HT-29 (cell line): ENCODE results near the gene PMM1. TPM values are rescaled to one million over a fixed set of nuclear protein-coding genes. Genes with fewer than 3 reads are reported as not detected.
"Not testable (repeated sequence)": the region's sequence is repeated elsewhere in the genome, so short reads cannot be mapped to it uniquely, and the experiment has no call there.

Experiments
- DNase-seq: peaks from one replicate; pipeline ENCODE4 v3.0.0-alpha.2; 2015; ENCODE audit warnings: low spot score
- total RNA-seq: library from RNA; depleted of rRNA; stranded (reverse); fragments of >200 nt; shearing (Covaris generic); gene quantifications from 2 replicates; pipeline ENCODE4 v1.2.3, GENCODE V29; 2014; rRNA removed

PMM1 gene
- 19.6 and 22.5 TPM in 2 replicates for total RNA-seq

DNA sequence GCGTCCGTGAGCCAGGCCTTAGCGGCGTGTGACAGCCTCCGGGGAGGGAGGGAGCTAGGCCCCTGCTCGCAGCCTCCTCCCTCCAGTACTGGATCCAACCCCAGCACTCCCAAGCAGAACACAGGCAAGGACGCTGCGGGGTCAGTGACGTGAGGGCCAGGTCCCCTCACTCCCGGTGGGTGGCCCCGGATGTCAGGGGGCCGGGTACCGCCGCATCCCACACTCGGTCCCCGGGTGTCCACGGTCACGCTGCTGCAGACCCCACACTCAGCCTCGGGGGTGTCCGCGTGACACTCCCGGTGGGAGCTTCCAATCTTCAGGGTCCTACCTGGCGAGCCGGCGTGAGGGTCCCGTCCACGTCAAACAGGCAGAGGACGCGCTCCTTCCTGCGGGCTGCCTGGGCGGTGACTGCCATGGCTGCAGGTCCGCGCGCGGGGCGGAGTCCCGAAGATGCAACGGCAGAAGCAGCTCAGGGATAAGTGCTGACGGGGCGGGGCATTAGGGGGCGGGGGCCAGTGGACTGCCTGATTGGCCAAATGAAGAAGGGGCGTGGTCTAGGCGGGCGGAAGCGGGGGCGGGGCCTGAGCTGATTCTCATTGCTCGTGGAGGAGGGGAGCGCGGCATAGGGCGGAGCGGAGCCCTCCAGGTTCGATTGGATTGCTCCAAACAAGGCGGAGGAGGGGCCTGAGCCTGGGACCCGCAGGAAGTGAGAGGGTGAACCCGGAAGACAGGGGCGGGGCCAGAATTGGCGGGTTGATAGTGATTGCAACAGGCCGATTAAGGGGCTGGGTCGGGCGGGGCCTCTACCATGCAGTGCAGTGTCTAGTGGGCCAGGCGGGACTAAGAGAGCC, at the start of gene PMM1:
Gene PMM1 (minus strand): TSS at position 450 of the 851 bp plus-strand sequence. CDS start 35 bp downstream, at position 415.
- DNase-seq: peak; percentile 98

DNA sequence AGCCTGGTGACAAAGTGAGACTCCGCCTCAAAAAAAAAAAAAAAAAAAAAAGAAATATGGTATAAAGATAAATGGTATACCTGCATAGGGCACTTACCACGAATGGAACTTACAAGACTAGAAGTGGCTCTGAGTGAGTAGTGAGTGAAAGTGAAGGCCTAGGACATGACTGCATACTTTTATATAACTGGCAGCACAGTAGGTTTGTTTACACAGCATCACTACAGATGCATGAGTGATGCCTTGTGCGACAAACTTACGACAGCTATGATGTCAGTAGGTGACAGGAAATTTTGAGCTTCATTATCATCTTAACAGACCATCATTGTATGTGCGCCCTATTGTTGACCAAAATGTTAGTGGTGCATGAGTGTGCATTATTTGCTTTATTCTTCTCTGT, 49.1 kb upstream of the PMM1 start:
- no peak for DNase-seq

DNA sequence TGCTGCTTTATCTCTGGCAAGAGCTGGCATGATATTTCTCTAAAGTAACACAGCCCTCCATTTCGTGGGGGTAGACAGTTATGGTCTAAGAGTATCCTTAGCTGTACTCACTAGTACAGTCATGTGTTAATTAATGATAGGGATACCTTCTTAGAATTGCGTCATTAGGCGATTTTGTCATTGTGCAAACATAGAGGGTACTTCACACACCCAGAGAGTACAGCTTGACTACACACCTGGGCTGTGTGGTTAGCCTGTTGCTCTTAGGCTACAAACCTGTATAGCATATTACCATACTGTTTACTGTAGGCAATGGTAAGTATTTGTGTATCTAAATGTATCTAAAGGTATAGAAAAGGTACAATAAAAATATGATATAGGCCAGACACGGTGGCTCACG, 48.5 kb upstream of the PMM1 start:
- no peak for DNase-seq

DNA sequence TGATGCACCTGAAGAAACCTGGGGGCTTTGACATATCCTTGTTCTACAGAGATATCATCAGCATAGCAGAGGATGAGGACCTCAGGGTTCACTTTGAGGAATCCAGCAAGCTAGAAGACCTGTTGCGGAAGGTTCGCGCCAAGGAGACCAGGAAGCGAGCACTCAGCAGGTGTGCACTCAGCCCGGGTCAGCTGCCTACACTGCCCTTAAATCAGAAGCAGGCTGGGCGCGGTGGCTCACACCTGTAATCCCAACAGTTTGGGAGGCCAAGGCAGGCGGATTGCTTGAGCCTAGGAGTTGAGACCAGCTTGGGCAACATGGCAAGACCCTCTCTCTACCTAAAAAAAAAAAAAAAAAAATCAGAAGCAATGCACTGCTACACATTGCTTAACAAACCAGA, 48.0 kb upstream of the PMM1 start:
- not testable (repeated sequence) for DNase-seq

- DNase-seq: no peak
Measured at GRCh38 chr22:41636467-41636866, 46.8 kb upstream of the PMM1 start.

GRCh38 chr22:41634610-41635009, 45.0 kb upstream of the PMM1 start:
- DNase-seq: not testable (repeated sequence)

GRCh38 chr22:41631615-41632014, 42.0 kb upstream of the PMM1 start:
- not testable (repeated sequence) for DNase-seq

DNA sequence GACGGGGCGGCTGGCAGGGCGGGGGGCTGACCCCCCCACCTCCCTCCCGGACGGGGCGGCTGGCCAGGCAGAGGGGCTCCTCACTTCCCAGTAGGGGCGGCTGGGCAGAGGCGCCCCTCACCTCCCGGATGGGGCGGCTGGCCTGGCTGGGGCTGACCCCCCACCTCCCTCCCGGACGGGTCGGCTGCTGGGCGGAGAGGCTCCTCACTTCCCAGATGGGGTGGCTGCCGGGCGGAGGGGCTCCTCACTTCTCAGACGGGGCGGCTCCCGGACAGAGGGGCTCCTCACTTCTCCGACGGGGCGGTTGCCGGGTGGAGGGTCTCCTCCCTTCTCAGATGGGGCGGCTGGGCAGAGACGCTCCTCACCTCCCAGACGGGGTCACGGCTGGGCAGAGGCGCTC, 41.5 kb upstream of the PMM1 start:
- DNase-seq: not testable (repeated sequence)

DNA sequence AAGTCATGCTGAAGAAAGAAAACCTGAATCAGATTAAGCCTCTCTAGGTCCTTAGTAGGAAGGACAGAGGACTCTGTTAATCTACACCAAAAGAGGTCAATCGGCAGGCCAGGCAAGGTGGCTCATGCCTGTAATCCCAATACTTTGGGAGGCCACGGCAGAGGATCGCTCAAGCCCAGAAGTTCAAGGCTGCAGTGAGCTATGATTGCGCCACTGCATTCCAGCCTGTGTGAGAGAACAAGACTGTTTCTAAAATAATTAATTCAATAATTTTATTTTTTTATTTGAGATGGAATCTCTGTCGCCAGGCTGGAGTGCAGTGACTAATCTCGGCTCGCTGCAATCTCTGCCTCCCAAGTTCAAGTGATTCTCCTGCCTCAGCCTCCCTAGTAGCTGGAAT, 35.9 kb upstream of the PMM1 start:
- no peak for DNase-seq

DNA sequence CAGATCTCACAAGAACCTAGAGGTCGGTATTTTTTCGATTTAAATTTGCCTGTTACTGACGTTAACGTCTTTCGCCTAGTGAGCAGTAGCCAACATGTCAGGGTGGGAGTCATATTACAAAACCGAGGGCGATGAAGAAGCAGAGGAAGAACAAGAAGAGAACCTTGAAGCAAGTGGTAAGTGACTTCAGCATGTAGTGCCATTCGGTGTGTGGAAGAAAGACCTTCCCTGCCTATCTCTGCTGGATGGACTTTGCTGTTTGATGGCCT, 32.2 kb upstream of the PMM1 start:
- peak; percentile 1 for DNase-seq

GRCh38 chr22:41621099-41621910, 31.7 kb upstream of the PMM1 start, which contains the start of gene XRCC6:
XRCC6 (plus strand) TSS chr22:41621295; CDS start chr22:41622005, 710 bp downstream.
- peak; percentile 98 for DNase-seq

GRCh38 chr22:41620589-41621098, 31.0 kb upstream of the PMM1 start, which contains the start of gene DESI1:
DESI1 (minus strand) TSS chr22:41621043; CDS start chr22:41620839, 204 bp downstream.
- DNase-seq: peak; percentile 45

DNA sequence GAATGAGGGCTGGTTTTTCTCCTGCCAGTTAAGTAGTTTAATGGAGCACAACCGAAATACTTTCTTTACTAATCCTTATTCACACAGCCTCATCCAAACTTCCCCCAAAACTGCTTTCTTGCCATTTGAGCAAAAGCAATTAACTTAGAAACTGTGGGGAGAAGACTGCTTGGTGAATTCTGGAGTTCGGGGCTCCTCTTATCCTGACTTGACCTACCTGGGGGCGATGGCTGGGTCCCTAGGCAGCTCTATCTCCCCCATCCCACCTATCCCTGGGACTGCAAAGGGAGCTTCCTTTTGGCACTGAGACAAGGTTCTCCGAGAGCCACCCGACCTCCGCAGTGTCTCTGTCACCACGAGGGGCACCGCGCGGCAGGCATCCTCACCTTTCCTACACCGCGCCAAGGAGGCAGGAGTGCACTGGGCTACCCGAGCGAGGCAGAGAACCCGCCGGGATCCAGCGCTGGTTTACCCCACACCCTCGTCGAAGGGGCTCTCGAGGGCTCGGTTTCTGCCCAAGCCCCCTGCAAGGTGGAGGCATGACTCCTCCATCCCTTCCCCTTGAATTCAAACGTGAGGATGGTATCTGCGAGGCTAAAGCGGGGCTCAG, 30.4 kb upstream of the PMM1 start:
- DNase-seq: peak; percentile 41

- DNase-seq: no peak
Measured at GRCh38 chr22:41613456-41613855, 23.8 kb upstream of the PMM1 start.

GRCh38 chr22:41612603-41613306, 23.1 kb upstream of the PMM1 start:
- no peak for DNase-seq

GRCh38 chr22:41608386-41608785, 18.7 kb upstream of the PMM1 start:
- no peak for DNase-seq

- DNase-seq: no peak
Measured at GRCh38 chr22:41603873-41604332, 14.3 kb upstream of the PMM1 start.

- DNase-seq: no peak
Measured at GRCh38 chr22:41600976-41601375, 11.3 kb upstream of the PMM1 start.

DNA sequence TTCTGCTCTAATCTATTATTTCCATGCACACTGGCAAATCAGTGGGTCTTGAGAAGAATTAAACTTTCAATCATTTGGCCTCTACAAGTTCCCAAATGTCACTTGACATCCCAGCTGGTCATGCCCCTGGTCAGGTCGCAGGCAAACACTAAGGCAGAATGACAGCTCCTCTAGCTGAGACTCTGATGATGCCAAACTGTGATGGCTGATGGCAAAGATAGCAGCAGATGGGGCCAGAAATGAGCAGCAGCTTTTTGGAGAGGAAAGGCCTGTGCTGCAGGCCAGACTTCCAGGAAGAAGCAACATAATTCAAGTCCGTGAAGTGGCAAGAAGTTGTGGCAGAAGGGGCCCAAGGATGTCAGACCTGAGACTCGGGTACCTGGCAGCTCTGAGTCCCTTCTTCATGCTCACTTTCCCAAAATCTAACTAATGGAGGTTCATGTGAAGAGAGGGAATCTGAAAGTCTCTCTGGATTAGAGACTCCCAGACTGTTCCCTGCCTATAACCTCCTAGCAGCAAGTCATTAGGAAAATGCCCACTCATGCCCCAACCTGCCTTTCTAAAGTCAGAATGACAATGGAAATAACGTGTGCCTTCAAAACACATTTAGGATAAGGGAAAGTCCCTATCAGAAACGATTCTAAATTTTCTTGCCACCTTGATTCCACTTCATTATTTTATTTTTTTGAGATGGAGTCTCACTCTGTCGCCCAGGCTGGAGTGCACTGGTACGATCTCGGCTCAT, 9.4 kb upstream of the PMM1 start:
- no peak for DNase-seq

DNA sequence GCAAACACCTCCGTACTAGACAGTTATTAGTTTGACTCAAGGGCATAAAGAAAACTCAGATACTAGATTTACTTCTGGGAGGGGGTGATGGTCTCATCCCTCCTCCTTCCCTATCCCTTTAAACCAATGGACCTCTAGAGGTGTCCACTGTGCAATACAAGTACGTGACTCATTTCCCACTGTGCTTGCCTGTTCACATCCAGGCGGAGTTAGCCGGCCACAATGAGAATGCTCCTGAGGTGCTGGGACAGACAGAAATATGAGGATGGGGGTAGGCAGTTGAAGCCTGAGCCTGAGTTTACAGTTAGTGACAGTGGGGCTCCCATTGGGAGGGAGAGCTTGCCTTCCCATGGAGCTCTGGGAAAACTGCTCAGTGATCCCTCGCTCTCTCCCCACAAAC, 8.4 kb upstream of the PMM1 start:
- DNase-seq: no peak

DNA sequence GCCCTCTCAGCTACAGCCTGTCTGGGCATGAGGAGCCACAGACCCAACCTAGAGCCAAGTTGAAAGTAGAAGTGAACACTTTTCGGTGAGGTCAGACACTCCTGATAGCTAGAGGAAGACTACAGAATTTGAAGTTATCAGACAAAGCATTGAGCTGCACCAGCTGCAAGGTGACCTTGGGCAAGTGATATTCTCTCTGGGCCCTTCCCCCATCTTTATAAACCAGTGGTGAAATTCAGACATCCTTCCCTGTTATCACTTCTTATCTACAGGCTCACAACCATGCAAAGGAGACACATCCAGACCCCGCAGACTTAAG, 8.0 kb upstream of the PMM1 start:
- DNase-seq: no peak
